Measurements from ENCODE around the gene ASTN2. TPM values are rescaled to one million over a fixed set of nuclear protein-coding genes. Genes with fewer than 3 reads are reported as not detected.

Gene ASTN2
- total RNA-seq, 1 experiment from 2014 or later, result 4.8 TPM

GRCh38 chr9:116900543-116900942, 514.3 kb downstream of the ASTN2 start:
- RAD21 ChIA-PET (ENCODE audit: low non-redundant PET in 1 of 2, low total read pairs in 2 of 2, uncharacterized antibody in 2 of 2, unreplicated experiment in 2 of 2), result no interaction called here
- CTCF ChIA-PET, result no interaction called here
- no peaks in the 10 kb centered on the region for H3K79me2 ChIP-seq (ENCODE audit: insufficient read depth, low read length)
- TF ChIP-seq JUND (IDR thresholded peaks at IDR 0.05) (no peak), EGR1 (IDR thresholded peaks at IDR 0.05; ENCODE audit: low read depth) (no peak), EZH2 (IDR thresholded peaks at IDR 0.05) (no peak), CEBPB (IDR thresholded peaks at IDR 0.05; ENCODE audit: low read depth) (no peak), YY1 (IDR thresholded peaks at IDR 0.05; ENCODE audit: extremely low read depth, insufficient replicate concordance, low read depth, low read length) (no peak), RAD21 (IDR thresholded peaks at IDR 0.05; ENCODE audit: low read depth) (no peak), FOSL1 (IDR thresholded peaks at IDR 0.05; ENCODE audit: low read depth) (no peak), SRF (IDR thresholded peaks at IDR 0.05; ENCODE audit: low read depth) (no peak), SP1 (IDR thresholded peaks at IDR 0.05; ENCODE audit: low read depth) (no peak), TCF7L2 (IDR thresholded peaks at IDR 0.05; ENCODE audit: borderline replicate concordance, extremely low read depth, insufficient read depth, insufficient read length) (no peak), EZH2phosphoT487 (IDR thresholded peaks at IDR 0.05; ENCODE audit: borderline replicate concordance) (no peak)
- H3K9me2 ChIP-seq (ENCODE audit: insufficient read depth), result no peaks in the 10 kb centered on the region
- no peak overlapping the region for H3K4me2 ChIP-seq (ENCODE audit: low read length)
- no peak for ATAC-seq
- H3K27me3 ChIP-seq (ENCODE audit: insufficient read depth, low read length), result no peaks in the 10 kb centered on the region
- H3K9me3 ChIP-seq (ENCODE audit: control insufficient read depth in 1 of 2, insufficient read depth in 1 of 2, low read depth in 1 of 2, low read length in 2 of 2), result 0 out of 4 replicates have a peak, but pooled peaks cover 0 to 4% of the 10 kb centered on the region in 2 experiments
- no TSS peak for BruUV-seq (replicated peaks)
- no peak overlapping the region for H2AFZ ChIP-seq (ENCODE audit: low read depth, low read length, poor library complexity, severe bottlenecking)
- no peaks in the 10 kb centered on the region for H3K4me1 ChIP-seq (ENCODE audit: control insufficient read depth in 1 of 2, insufficient read depth in 2 of 2, low read length in 2 of 2)
- no peak overlapping the region for H3K27ac ChIP-seq (ENCODE audit: low read depth, low read length)
- no peak overlapping the region for H3K4me3 ChIP-seq (replicated peaks in 1 of 2; ENCODE audit: low read depth in 1 of 2, low read length in 2 of 2)
- H3K9ac ChIP-seq (ENCODE audit: low read length), result no peak overlapping the region
- H3K36me3 ChIP-seq (ENCODE audit: control insufficient read depth in 1 of 2, insufficient read depth in 2 of 2, low read length in 2 of 2), result no peaks in the 10 kb centered on the region
- no peak for DNase-seq (ENCODE audit: low read depth, low spot score)
- intact Hi-C loops (cut with micrococcal nuclease), result no loop called here
- no peaks in the 10 kb centered on the region for H4K20me1 ChIP-seq (ENCODE audit: insufficient read depth)
- POLR2A ChIA-PET, result no interaction called here

- H3K4me1 ChIP-seq (ENCODE audit: control insufficient read depth in 1 of 2, insufficient read depth in 2 of 2, low read length in 2 of 2), result no peaks in the 10 kb centered on the region
- H3K4me3 ChIP-seq (replicated peaks in 1 of 2; ENCODE audit: low read depth in 1 of 2, low read length in 2 of 2), result no peak overlapping the region
- no peaks in the 10 kb centered on the region for H3K36me3 ChIP-seq (ENCODE audit: control insufficient read depth in 1 of 2, insufficient read depth in 2 of 2, low read length in 2 of 2)
- H3K9ac ChIP-seq (ENCODE audit: low read length), result no peak overlapping the region
- H3K9me2 ChIP-seq (ENCODE audit: insufficient read depth), result no peaks in the 10 kb centered on the region
- H3K27ac ChIP-seq (ENCODE audit: low read depth, low read length), result no peak overlapping the region
- H3K27me3 ChIP-seq (ENCODE audit: insufficient read depth, low read length), result no peaks in the 10 kb centered on the region
- no TSS peak for BruUV-seq (replicated peaks)
- POLR2A ChIA-PET, result no interaction called here
- H3K79me2 ChIP-seq (ENCODE audit: insufficient read depth, low read length), result no peaks in the 10 kb centered on the region
- no peak overlapping the region for H3K4me2 ChIP-seq (ENCODE audit: low read length)
- CTCF ChIA-PET, result no interaction called here
- 0 out of 4 replicates have a peak, but pooled peaks cover 0 to 4% of the 10 kb centered on the region in 2 experiments for H3K9me3 ChIP-seq (ENCODE audit: control insufficient read depth in 1 of 2, insufficient read depth in 1 of 2, low read depth in 1 of 2, low read length in 2 of 2)
- RAD21 ChIA-PET (ENCODE audit: low non-redundant PET in 1 of 2, low total read pairs in 2 of 2, uncharacterized antibody in 2 of 2, unreplicated experiment in 2 of 2), result no interaction called here
- ATAC-seq (no peak), DNase-seq (ENCODE audit: low read depth, low spot score) (no peak)
- TF ChIP-seq JUND (IDR thresholded peaks at IDR 0.05) (no peak), POLR2AphosphoS5 (IDR thresholded peaks at IDR 0.05; ENCODE audit: low read depth, low read length) (no peak), POLR2A (IDR thresholded peaks at IDR 0.05; ENCODE audit: borderline replicate concordance, extremely low read depth, insufficient read depth, insufficient read length) (no peak), EZH2 (IDR thresholded peaks at IDR 0.05) (no peak), ELF1 (IDR thresholded peaks at IDR 0.05; ENCODE audit: borderline replicate concordance, low read depth) (no peak), CEBPB (IDR thresholded peaks at IDR 0.05; ENCODE audit: low read depth) (no peak)
- intact Hi-C loops (cut with micrococcal nuclease), result no loop called here
- H2AFZ ChIP-seq (ENCODE audit: low read depth, low read length, poor library complexity, severe bottlenecking), result no peak overlapping the region
- no peaks in the 10 kb centered on the region for H4K20me1 ChIP-seq (ENCODE audit: insufficient read depth)
These were observed 514.9 kb downstream of the ASTN2 start for GRCh38 chr9:116900007-116900367.
